Hematopoietic multipotent progenitor cell treated with erythropoietin and hydrocortisone succinate and interleukin-3 and kit ligand, for 6 days (in vitro differentiated cells): ENCODE data around the gene MRPL41.
"Not testable (repeated sequence)": the region's sequence is repeated elsewhere in the genome, so short reads cannot be mapped to it uniquely, and the experiment has no call there.

Source experiments
- DNase-seq: peaks from one replicate; pipeline ENCODE4 v3.0.0-alpha.2; 2015

The MRPL41 gene

DNA sequence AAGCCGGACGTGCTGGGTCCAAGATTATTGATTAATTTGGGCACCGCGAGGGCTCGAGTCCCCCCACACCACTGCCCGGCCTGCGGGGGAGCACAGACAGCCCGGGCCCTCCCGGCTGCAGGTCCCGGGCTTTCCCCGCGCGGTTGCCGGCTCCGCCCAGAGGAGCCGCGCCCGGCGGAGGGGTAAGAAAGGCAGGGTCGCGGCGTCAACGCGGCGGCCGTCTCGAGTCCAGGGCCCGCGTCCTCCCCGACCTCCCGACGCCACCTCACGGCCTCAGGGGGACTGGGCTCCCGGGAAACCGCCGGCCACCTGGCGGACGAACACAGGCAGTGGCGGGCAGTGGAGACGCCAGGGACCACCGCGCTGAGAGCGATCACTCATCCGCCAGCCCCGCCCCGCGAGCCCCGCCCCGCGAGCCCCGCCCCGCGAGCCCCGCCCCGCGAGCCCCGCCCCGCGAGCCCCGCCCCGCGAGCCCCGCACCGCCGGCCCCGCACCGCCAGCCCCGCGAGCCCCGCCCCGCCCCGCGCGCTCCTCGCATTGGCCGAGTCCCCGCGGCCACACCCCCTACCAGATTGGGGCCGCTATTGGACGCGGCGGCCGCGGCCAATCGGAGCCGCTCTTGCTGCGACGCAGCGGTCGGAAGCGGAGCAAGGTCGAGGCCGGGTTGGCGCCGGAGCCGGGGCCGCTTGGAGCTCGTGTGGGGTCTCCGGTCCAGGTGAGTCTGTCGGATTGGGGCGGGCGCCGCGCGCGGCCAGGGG is at the start of gene MRPL41:
Gene MRPL41, plus strand, starts transcription at position 616 of the 758 bp plus-strand sequence. CDS start 203 bp downstream, outside the sequence.
- DNase-seq, result peak; percentile 95

DNA sequence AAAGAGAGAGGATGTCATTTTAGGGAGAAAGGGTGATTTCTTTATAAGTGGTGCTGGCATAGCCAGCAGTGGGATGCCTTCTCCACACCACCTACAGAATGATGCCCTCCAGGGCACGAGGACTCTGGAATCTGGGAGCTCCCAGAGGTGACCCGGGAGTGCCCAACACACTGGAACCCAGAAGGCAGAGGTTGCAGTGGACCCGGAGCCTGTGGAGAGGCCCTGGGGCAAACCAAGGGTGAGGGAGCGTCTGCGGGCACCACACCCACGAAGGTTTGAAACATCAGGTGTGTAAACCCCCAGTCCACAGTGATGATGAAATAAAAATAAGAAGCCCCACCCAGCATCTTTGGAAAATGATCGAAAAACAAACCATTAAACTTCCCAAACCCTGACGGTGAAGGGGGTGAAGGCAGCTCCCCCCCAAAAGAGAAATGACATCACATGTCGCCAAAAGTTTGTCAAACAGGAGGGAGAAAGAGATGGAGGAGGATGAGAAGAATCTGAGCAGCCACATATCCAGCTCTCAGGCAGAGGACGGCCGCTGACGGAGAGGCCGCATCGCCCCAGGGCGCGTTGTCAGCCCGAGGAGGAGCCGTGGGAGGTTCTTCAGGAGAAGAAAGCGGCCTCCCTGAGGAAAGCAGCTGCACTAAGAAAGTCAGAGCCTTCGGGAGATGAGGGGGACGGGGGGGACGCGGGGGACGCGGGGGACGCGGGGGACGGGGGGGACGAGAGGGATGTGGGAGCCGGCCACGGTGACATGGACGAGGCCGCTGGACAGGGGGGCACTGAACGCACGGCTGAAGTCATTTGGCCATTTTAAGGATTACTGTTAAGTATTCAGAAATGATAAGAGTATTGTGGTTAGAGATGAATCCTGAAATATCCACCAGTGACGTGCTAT is 49.4 kb upstream of the MRPL41 start:
- DNase-seq, result no peak

DNA sequence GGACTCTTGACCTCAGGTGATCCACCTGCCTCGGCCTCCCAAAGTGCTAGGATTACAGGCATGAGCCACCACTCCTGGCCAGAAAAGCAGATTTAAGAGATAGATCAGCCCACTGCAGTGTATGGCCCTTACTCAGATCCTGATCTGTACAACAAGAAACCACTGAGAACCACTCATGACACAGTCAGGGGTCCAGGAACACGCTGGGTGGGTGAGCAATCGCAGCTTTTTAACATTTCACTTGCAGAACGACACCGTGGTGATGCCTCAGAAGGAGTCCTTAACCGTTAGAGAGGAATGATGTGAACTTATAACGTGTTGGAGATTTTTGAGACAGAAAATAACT is 47.3 kb upstream of the MRPL41 start:
- no peak for DNase-seq

DNA sequence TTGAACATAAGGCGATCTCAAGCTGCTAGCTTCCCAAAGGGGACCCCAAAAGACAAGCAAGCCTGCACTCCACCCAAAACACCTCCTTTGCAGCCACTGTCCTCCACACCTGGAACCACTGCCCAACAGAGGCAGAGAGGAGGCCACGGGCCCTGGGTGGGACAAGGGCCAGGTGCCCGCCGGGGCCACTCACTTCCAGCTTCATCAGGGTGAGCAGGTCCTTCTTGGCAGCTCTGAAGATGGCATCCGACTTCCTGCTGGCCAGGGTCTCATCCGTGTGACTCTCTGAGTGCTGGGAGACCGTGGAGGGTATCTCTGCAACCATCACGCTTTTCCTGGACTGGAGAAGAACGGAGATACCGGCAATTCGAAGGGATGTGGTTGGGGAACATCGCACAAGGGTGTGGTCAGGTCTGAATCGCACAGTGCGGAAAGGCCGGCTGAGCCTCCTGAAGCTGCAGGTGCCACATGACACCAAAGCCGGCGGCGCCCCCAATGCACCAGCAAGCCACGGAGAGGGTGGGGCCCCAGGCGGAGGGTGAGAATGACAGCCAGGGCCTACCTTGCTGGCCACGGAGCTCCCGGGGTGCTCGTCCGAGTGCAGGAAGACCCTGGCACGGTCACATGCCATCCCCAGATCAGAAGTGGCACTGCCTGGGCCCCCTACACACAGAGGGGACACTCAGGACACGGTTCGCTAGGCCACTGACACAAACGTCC is 46.1 kb upstream of the MRPL41 start:
- DNase-seq, result no peak

DNA sequence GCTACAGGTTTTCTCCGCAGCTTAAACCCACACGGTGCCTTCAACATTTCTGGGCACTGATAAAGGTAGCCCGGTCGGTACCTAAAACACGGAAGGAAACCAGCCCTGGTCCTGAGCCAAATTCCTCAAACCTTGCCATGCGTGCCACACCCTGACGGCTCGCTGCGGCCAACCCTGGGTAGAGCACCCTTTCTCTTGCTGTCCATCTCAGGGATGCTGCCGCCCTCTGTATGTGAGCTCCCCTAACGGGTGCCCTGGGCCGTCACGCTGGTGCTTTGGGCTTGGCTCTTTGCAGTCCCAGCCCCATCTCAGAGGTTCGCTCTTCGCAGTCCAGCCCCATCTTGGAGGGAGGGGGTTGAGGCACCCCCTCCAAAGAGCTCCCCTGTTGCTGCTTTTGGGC is 45.4 kb upstream of the MRPL41 start:
- no peak for DNase-seq

DNA sequence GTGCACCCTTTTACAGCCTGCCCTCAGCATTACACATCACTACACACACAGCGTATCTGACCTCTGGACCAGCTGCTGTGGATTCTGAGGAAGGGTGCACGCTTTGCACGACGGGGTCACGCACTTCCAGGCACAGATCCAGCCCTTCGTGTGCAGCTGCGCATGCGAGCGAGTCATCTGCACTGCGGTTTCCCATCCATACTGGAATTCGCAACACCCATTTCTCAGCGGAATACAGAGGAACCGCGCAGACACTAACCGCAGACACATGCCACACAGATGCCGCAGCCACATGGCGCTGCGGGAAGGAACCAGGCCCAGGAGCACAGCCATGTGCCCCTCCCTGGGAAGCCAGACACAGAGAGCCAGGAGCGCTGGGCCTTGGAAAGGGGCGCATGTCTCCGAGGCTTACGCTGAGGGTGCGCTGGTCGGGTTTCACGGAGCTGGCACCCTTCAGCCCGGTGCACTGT is 44.9 kb upstream of the MRPL41 start:
- DNase-seq, result no peak

DNA sequence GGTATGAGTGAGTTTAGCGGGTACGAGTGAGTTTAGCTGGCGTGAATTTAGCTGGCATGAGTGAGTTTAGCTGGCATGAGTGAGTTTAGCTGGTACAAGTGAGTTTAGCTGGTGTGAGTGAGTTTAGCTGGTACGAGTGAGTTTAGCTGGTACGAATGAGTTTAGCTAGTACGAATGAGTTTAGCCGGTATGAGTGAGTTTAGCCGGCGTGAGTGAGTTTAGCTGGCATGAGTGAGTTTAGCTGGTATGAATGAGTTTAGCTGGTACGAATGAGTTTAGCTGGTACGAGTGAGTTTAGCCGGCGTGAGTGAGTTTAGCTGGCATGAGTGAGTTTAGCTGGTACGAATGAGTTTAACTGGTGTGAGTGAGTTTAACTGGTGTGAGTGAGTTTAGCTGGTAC is 42.5 kb upstream of the MRPL41 start:
- no peak for DNase-seq

DNA sequence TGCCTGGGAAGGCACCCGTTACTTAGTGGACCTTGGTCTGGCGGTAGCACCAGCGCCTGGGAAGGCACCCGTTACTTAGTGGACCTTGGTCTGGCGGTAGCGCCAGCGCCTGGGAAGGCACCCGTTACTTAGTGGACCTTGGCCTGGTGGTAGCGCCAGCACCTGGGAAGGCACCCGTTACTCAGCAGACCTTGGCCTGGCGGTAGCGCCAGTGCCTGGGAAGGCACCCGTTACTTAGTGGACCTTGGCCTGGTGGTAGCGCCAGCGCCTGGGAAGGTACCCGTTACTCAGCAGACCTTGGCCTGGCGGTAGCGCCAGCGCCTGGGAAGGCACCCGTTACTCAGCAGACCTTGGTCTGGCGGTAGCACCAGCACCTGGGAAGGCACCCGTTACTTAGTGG is 40.6 kb upstream of the MRPL41 start:
- DNase-seq, result not testable (repeated sequence)

DNA sequence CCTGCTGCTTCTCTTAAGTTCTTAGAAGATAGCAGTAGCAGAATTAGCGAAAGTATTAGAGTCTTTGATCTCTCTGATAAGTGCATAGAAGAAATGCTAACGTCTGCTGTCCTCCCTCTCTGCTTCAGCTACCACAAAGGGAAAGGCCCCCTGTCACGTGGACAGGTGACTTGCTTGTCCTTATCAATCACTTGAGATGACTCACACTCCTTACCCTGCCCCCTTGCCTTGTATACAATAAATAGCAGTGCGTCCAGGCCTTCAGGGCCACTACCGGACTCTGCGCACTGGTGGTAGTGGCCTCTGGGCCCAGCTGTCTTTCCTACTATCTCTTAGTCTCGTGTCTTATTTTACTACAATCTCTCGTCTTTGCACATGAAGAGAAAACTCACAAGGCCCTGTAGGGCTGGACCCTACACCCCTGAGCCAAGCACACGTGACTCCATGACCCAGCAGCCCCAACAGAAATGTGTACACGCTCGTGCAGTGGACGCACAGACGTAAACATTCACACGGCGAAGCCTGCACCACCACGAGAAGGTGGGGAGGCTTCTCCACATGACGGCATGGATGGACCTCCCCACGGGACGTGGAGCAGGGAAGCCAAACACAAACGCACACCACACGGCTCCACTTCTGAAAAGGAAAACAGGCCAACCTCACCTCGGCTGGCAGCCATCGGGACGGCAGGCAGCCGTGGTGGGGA is 39.8 kb upstream of the MRPL41 start:
- no peak for DNase-seq

DNA sequence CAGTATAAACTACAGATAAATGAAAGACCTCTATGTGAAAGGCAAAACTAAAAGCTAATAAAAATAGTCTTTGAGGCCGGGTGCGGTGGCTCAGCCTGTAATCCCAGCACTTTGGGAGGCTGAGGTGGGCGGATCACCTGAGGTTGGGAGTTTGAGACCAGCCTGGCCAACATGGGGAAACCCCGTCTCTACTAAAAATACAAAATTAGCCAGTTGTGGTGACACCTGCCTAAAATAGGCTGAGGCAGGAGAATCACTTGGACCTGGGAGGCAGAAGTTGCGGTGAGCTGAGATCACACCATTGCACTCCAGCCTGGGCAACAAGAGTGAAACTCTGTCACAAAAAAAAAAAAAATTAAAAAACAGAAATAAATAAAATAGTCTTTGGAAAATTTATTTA is 38.5 kb upstream of the MRPL41 start:
- not testable (repeated sequence) for DNase-seq

DNA sequence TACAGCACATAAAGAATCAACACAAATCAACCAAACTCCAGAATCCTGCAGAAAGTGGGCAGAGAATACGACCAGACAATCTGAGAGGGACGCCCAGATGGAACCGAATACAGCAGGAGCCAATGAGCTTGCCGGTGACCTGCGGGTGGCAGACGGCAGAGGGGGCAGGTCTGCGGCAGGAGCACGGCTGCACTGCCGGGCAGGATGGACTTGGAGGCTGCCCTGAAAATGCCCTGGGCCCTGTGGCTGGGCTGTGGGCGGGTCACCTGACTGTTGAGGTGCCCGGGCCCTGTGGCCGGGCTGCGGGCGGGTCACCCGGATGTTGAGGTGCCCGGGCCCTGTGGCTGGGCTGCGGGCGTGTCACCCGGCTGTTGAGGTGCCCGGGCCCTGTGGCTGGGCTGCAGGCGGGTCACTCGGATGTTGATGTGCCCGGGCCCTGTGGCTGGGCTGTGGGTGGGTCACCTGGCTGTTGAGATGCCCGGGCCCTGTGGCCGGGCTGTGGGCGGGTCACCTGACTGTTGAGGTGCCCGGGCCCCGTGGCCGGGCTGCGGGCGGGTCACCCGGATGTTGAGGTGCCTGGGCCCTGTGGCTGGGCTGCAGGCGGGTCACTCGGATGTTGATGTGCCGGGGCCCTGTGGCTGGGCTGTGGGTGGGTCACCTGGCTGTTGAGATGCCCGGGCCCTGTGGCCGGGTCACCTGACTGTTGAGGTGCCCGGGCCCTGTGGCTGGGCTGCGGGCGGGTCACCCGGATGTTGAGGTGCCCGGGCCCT is 37.7 kb upstream of the MRPL41 start:
- DNase-seq, result not testable (repeated sequence)

DNA sequence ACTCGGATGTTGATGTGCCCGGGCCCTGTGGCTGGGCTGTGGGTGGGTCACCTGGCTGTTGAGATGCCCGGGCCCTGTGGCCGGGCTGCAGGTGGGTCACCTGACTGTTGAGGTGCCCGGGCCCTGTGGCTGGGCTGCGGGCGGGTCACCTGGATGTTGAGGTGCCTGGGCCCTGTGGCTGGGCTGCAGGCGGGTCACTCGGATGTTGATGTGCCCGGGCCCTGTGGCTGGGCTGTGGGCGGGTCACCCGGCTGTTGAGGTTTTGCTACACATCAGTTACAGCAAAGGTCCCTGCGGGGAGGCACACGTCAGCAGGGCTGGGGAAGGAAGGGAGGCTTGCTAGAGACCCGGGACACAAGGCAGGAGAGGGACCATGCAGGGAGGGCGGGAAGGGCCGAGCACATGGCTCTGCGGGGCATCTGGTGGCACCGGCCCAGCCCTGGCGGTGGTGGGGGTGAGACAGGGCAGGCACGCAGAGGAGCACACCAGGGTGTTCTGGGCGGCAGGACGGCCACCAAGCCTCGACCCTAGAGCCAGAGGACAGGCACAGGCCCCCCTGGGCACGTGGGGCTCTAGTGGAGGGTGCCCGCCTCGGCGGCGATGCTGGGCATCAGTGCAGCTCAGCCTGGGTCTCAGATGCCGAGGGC is 36.9 kb upstream of the MRPL41 start:
- DNase-seq, result no peak

DNA sequence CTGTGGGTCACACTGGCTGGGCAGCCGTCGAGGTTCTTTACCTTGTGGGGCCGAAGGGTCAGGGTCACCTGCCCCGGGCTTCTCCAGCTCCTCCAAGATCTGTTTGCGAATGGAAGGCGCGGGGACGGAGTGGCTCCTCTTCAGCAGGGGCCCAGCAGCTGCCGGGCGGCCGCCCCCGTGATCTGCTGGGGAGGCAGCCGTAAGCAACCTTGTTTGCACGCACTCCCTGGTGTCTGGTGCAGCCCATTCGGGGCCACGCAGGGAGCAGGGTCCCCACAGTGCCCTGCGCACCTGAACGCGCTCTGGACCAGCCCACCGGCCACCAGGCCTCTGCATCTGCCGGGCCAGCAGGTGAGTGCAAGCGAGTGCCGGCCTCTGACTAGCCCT is 36.3 kb upstream of the MRPL41 start:
- DNase-seq, result no peak

DNA sequence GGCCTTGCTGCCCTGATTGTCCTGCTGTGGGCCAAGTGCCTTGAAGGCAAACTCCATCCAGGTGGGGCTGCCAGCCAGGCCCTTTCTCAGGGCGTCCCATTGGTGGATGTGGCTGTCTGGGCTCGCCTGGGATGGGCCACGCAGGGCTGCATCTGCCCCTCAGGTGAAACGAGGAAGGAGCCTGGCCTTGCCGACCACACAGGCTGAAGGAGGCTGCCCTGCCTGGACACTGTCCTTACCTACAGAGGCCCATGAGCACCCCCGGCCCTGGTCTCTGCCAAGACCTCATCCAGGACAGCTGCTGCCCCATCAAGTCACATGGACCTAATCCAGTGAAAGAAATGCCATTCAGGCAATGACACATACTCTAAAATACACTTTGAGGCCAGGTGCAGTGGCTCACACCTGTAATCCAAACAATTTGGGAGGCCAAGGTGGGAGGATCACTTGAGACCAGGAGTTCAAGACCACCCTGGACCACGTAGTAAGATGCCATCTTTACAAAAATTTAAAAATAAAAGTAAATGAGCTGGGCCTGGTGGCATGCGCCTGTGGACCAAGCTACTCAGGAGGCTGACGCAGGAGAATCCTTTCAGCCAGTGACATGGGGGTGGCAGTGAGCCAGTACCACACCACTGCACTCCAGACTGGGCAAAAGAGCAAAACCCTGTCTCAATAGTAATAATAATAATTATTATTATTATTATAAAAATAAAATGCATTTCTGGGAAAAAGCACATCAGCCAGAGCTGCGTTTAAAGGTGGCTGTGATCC is 35.3 kb upstream of the MRPL41 start:
- DNase-seq, result no peak

DNA sequence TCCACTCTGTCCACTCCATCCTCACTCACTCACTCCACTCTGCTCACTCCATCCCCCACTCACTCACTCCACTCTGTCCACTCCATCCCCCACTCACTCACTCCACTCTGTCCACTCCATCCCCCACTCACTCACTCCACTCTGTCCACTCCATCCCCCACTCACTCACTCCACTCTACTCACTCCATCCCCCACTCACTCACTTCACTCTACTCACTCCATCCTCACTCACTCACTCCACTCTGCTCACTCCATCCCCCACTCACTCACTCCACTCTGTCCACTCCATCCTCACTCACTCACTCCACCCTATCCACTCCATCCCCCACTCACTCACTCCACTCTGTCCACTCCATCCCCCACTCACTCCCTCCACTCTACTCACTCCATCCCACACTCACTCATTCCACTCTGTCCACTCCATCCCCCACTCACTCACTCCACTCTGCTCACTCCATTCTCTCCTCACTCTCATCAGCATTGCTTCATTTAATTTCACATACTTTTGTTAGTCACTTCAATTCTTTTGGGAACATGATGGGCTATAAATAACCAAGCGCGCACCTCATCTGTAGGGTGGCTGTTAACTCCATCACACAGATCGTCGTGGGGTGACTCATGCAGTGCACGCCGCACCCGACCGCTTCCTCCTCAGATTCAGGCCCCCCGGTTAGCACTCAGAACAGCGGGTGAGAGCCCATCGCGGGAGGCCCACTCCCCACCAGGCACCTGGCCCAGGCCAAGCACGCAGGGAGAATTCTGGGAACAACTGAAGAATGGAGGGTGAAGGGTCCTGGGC is 32.8 kb upstream of the MRPL41 start:
- DNase-seq, result not testable (repeated sequence)

DNA sequence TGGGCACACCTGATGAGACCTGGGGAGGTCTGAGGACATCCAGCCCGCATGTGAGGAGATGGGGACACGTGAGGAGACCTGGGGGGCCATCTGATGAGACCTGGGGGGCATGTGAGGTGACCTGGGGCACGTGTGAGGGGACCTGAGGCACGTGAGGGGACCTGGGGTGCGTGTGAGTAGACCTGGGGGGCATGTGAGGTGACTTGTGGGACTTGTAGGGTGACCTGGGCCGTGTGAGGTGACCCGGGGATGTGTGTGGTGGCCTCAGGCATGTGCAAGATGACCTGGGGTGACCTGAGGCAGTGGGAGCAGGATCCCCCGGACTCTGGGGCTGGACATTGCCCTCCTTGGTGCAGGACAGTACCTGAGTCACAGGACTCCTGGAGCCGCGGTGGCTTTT is 32.1 kb upstream of the MRPL41 start:
- DNase-seq, result no peak

DNA sequence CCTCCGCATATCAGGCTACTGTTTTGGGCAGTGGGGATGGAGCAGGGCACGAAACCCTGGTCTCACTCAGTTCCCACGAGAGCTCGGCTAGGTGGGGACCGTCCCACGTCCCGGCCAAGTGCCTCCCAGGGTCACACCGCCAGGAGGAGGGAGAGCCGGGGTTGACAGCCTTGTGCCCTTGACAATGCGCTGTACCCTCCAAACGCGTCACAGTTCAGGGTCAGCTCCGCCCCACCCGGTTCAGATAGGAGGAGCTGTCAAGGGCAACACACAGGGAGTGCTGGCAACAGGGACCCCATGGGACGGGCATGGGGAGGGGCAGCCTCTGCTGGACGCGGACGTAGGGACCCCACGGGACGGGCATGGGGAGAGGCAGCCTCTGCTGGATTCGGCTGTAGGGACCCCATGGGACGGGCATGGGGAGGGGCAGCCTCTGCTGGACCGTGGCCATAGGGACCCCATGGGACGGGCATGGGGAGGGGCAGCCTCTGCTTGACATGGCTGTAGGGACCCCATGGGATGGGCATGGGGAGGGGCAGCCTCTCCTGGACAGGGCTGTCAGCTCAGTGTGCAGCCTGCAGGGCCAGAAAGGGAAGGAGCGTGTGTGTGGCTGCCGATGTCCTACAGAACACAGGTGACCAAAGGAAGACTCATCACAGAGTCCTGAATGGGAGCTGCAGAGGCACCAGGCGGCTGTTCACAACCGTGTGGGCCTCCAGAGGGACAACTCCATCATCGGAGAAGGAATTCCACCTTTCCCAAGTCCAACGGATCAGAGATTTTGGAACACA is 30.9 kb upstream of the MRPL41 start:
- no peak for DNase-seq

DNA sequence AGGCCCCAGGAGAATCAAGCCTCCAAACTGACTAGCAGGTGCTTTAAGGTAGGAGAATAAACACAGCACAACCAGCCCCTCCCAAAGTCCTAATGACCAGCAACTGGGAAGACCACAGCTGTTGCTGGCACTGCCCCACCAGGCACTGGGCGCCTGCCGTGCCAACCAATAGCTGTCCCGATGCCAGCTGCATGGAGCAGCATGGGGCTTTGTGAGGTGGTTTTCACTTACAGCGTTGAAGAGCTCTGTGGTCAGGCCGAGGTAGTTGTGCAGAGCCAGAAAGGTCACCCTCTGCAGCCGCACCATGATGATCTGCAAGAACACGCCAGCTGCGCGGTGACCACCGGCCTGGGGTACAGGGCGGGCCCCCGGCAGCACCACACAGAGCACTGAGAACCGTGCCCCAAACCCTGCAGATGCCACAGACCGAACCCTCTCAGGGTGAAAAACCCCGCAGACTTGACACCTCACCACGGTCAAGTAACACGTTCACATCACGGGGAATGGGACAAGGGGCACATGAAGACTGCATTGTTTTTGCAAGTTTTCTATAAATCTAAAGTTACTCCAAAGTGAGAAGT is 30.2 kb upstream of the MRPL41 start:
- DNase-seq, result no peak
